ENCODE data around the gene C11orf52.

DNA sequence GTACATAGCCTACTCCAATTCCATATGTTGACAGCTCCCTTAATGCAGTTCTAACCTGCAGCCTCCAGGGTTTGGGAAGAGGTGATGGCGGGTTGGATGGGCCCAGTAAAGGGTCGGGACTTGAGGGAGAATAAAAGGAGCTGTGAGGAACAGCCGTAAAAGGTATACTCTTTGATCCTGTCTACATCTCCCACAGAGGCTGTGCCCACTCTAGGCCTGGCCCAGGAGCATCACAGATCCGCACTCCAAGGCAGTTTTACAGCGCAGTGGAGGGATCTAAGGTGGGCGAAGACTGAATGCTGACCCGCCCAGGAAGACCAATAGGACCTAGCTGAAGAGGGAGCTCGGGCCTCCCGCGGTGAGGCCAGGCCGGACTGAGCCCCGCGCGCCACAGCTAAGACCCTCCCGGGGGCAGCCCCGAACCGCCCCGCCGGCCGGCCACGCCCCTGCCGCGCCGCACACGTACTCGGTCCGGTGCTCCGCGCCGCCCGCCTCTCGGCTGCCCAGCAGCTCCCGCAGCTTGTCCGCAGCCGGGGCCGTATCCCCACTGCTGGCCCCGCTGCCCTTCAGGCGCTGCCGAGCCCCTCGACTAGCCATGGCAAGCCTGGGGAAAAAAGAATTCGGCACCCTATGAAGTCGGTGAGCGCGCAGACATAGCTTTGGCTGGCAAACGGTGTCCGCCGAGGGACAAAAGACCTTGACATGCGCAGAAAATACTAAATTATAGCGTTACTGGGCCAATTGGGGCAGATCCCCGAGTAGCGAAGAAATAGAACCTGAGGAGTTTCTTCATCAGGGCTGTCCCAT lies 47.6 kb upstream of the C11orf52 start, which contains the start of gene ALG9:
- TF ChIP-seq EZH2 (IDR thresholded peaks at IDR 0.05; ENCODE audit: borderline replicate concordance, low read depth, low read length, severe bottlenecking) (no peak), POLR2A (IDR thresholded peaks at IDR 0.05; ENCODE audit: low read depth, low read length) (peak; percentile 92)
